HFFc6 (cell line): Measurements from ENCODE around the gene ORAI1. TPM values are rescaled to one million over a fixed set of nuclear protein-coding genes. Genes with fewer than 3 reads are reported as not detected.
"Not testable (repeated sequence)": the region's sequence is repeated elsewhere in the genome, so short reads cannot be mapped to it uniquely, and the experiment has no call there.

Experiments used
- DNase-seq: peaks from one replicate; pipeline ENCODE4 v3.0.0-alpha.2; 2018
- H3K27ac Mint-ChIP-seq: 2 replicates; pipeline ENCODE4 v1.8.0; 2020; ENCODE audit warnings: mild to moderate bottlenecking, mixed read lengths
- H3K27me3 Mint-ChIP-seq: 2 replicates; pipeline ENCODE4 v1.8.0; 2021; ENCODE audit warnings: mild to moderate bottlenecking, moderate library complexity, mixed read lengths; ENCODE audit not compliant: insufficient read depth
- H3K36me3 Mint-ChIP-seq: 2 replicates; pipeline ENCODE4 v1.8.0; 2021; ENCODE audit warnings: low read depth, mixed read lengths
- H3K4me1 Mint-ChIP-seq: 2 replicates; pipeline ENCODE4 v1.8.0; 2020; ENCODE audit warnings: low read depth, mixed read lengths
- H3K4me3 Mint-ChIP-seq: 2 replicates; pipeline ENCODE4 v1.8.0; 2020; ENCODE audit warnings: mild to moderate bottlenecking, moderate library complexity, mixed read lengths
- H3K9me3 Mint-ChIP-seq: 2 replicates; pipeline ENCODE4 v1.8.0; 2020; ENCODE audit warnings: mild to moderate bottlenecking, mixed read lengths
- total RNA-seq, 6 experiments: library from RNA; stranded (reverse); fragmentation: NEBNext Ultra II Directional; extraction: Animal tissue kit (Norgen Biotek cat#: 25700); gene quantifications; 2 replicates in 1 of 6; 3 replicates in 5 of 6; pipeline ENCODE4 v1.2.3, GENCODE V29; 2021
- TF ChIP-seq, protein P1 (sequence below): fragments of 200-600 bp; sonication (generic); IDR thresholded peaks from 2 replicates; pipeline ENCODE4 v1.5.0; 2021; ENCODE audit warnings: antibody characterized with exemption, mild to moderate bottlenecking

ORAI1 gene
- total RNA-seq, 6 experiments from 2014 or later: 18.5 to 25.7 (median 22.0) TPM

DNA sequence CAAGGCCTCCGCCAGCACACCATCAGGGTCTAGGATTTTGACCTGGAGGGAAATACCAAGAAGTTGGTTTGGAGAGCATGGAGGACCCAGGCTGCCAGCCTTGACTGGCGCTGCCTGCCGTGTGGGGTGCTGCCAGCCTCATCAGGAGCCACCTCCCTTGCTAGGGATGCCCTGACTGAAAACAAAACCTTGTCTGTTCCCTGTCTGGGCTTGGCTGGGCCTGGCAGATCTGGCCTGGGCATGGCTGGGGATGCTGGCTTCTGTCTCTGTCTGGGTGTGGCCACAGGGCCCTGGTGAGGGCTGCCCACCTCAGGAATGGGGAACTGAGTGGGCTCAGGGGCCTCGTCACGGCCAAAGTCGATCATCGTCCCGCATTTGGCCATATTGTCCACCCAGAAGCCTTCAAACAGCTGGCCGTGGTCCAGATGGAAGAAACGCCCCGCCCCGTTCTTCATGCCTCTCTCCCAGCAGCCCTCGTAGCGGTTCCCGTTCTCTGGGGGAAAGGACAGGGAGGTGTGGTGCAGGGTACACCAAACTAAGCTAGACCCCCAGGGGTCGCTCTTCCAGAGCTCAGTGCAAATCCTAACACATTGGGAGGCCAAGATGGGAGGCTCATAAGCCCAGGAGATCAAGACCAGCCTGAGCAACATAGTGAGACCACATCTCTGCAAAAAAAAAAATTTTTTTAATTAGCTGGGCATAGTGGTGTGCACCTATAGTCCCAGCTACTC is 26.6 kb downstream of the ORAI1 start:
- no peaks in the 10 kb centered on the region; the same call in 1 of the 2 replicates for H3K27me3 Mint-ChIP-seq
- TF ChIP-seq, protein P1, sequence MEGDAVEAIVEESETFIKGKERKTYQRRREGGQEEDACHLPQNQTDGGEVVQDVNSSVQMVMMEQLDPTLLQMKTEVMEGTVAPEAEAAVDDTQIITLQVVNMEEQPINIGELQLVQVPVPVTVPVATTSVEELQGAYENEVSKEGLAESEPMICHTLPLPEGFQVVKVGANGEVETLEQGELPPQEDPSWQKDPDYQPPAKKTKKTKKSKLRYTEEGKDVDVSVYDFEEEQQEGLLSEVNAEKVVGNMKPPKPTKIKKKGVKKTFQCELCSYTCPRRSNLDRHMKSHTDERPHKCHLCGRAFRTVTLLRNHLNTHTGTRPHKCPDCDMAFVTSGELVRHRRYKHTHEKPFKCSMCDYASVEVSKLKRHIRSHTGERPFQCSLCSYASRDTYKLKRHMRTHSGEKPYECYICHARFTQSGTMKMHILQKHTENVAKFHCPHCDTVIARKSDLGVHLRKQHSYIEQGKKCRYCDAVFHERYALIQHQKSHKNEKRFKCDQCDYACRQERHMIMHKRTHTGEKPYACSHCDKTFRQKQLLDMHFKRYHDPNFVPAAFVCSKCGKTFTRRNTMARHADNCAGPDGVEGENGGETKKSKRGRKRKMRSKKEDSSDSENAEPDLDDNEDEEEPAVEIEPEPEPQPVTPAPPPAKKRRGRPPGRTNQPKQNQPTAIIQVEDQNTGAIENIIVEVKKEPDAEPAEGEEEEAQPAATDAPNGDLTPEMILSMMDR: no peak
- no peak for DNase-seq
- no peaks in the 10 kb centered on the region for H3K9me3 Mint-ChIP-seq
- no peak overlapping the region for H3K27ac Mint-ChIP-seq
- no peaks in the 10 kb centered on the region for H3K36me3 Mint-ChIP-seq
- H3K4me1 Mint-ChIP-seq: peaks cover 9% of the 10 kb centered on the region
- H3K4me3 Mint-ChIP-seq: no peak overlapping the region

DNA sequence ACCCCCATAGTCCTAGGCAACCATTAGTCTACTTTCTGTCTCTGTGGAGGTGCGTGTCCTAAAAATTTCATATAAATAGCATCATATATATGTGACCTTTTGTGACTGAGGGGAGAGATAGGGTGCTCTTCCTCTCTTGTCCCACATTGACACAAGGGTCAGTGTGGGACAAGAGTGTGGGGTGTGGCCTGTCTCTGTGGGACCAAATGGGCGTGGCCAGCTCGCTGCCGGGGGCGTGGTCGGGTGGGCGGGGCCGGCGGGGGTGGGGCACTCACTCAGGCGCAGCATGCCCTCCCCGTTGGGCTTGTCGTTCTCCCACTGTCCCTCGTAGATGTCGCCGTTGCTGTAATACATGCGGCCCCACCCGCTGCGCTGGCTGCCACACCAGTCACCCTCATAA is 27.7 kb downstream of the ORAI1 start:
- Mint-ChIP-seq H3K36me3 (no peaks in the 10 kb centered on the region), H3K4me1 (peaks cover 11% of the 10 kb centered on the region), H3K27ac (no peak overlapping the region), H3K27me3 (no peaks in the 10 kb centered on the region; the same call in 1 of the 2 replicates), H3K9me3 (no peaks in the 10 kb centered on the region), H3K4me3 (no peak overlapping the region)
- no peak for DNase-seq
- TF ChIP-seq, protein P1: no peak

DNA sequence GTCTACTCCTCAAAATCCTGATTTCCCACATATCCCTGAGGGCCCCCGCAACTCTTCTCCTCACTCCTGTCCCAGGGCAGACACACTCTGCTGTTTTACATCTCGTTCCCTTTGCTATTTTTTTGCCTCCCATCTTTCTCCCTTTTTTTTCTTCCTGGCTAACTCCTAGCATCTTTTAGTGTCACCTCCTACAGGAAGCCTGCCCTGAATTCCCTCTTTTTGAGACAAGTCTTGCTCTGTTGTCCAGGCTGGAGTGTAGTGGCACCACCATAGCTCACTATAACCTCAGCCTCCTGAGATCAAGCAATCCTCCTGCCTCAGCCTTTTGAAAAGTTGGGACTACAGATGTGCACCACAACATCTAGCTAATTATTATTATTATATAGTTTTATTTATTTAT is 29.8 kb downstream of the ORAI1 start:
- Mint-ChIP-seq H3K36me3 (no peaks in the 10 kb centered on the region), H3K9me3 (no peaks in the 10 kb centered on the region), H3K4me3 (no peak overlapping the region), H3K27ac (no peak overlapping the region), H3K4me1 (peaks cover 15% of the 10 kb centered on the region), H3K27me3 (peaks cover 2% of the 10 kb centered on the region)
- TF ChIP-seq, protein P1: no peak
- no peak for DNase-seq

DNA sequence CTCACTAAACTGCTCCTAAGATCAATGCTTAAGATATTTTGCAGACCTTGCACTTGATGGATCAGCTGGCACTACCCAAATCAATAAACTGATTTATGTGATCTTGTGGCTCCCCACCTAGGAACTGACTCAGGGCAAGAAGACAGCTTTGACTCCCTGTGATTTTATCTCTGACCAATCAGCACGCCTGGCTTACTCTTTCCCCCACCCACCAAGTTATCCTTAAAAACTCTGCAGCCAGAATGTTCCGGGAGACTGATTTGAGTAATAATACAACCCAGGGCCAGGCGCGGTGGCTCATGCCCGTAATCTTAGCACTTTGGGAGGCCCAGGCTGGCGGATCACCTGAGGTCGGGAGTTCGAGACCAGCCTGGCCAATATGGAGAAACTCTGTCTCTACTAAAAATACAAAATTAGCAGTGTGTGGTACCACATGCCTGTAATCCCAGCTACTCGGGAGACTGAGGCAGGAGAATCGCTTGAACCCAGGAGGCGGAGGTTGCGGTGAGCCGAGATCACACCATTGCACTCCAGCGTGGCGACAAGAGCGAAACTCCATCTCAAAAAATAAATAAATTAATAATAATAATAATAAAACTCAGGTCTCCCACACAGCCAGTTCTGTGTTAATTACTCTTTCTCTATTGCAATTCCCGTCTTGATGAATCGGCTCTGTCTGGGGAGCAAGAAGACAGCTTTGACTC is 31.1 kb downstream of the ORAI1 start:
- H3K4me1 Mint-ChIP-seq: peaks cover 15% of the 10 kb centered on the region
- peaks cover 2% of the 10 kb centered on the region for H3K27me3 Mint-ChIP-seq
- TF ChIP-seq, protein P1: no peak
- no peaks in the 10 kb centered on the region for H3K36me3 Mint-ChIP-seq
- H3K9me3 Mint-ChIP-seq: no peaks in the 10 kb centered on the region
- no peak overlapping the region for H3K27ac Mint-ChIP-seq
- no peak overlapping the region for H3K4me3 Mint-ChIP-seq
- no peak for DNase-seq

DNA sequence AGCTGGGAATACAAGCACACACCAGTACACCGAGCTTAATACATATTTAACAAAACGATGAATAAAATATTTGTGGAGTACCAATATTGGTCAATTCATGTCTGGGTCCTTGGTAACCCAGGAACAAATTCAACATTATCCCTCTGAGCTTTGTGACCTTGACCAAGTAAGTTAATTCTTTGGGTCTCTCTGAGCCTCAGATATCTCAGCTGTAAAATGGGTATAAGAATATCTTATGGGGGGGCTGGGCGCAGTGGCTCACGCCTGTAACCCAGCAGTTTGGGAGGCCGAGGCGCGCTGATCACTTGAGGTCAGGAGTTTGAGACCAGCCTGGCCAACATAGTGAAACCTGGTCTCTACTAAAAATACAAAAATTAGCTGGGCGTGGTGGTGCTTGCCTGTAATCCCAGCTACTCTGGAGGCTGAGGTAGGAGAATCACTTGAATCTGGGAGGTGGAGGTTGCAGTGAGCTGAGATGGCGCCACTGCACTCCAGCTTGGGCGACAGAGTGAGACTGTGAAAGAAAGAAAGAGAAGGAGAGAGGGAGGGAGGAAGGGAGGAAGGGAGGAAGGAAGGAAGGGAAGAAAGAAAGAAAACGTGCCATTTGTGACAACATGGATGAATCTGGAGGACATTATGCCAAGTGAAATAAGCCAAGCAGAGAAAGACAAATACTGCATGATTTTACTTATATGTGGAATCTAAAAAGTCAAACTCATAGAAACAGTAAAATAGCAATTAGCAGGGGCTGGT is 35.2 kb downstream of the ORAI1 start:
- not testable (repeated sequence) for H3K27me3 Mint-ChIP-seq, H3K27ac Mint-ChIP-seq, H3K9me3 Mint-ChIP-seq, DNase-seq, H3K36me3 Mint-ChIP-seq, H3K4me3 Mint-ChIP-seq
- H3K4me1 Mint-ChIP-seq: peaks cover 15% of the 10 kb centered on the region

DNA sequence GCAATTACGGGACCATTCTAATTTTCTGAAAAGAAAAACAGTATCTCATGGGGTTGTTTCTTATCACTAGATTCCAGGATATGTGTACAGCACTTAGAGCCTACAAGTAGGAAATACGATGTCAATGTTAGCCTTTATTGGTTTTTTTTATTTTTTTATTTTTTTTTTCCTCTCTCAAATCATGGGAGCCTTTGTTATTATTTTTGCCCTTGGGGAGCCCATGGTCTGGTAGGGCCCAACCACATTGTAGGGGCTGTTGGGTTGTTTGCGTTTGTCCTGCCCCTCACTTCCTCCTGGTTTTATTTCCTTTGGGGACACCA is 37.2 kb downstream of the ORAI1 start:
- Mint-ChIP-seq H3K9me3 (no peaks in the 10 kb centered on the region), H3K4me3 (no peak overlapping the region), H3K27me3 (peaks cover 5% of the 10 kb centered on the region), H3K4me1 (peaks cover 6% of the 10 kb centered on the region; the same call in 1 of the 2 replicates), H3K27ac (no peak overlapping the region), H3K36me3 (no peaks in the 10 kb centered on the region; the same call in 1 of the 2 replicates)
- DNase-seq: no peak
- TF ChIP-seq, protein P1: no peak

DNA sequence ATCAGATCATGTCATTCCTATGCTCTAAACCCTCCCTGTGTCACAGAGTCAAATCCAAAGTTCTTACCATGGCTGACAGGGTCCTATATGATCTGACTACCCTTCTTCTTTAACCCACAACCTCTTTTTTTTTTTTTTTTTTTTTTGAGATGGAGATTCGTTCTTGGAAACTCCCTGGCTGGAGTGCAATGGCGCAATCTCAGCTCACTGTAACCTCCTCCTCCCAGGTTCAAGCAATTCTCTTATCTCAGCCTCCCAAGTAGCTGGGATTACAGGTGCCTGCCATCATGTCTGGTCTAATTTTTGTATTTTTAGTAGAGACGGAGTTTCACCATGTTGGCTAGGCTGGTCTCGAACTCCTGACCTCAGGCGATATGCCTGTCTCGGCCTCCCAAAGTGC is 40.5 kb downstream of the ORAI1 start:
- DNase-seq, H3K4me1 Mint-ChIP-seq, H3K9me3 Mint-ChIP-seq, H3K27ac Mint-ChIP-seq, H3K27me3 Mint-ChIP-seq, H3K36me3 Mint-ChIP-seq, H3K4me3 Mint-ChIP-seq: not testable (repeated sequence)
